T1000 (cell line): ENCODE measurements around the gene DSCAML1.

Experiments
- DNase-seq: peaks from one replicate; lab custom pipeline; 2025; ENCODE audit warnings: mixed read lengths; lab: John Stamatoyannopoulos, UW

The DSCAML1 gene

GRCh38 chr11:117724104-117724503 lies 72.9 kb downstream of the DSCAML1 start:
- DNase-seq: no peak

GRCh38 chr11:117723277-117724024 lies 73.6 kb downstream of the DSCAML1 start:
- DNase-seq: no peak

- no peak for DNase-seq
Measured at GRCh38 chr11:117722082-117722481, 74.9 kb downstream of the DSCAML1 start.

- no peak for DNase-seq
Measured at GRCh38 chr11:117720061-117720511, 76.9 kb downstream of the DSCAML1 start.

- no peak for DNase-seq
Measured at GRCh38 chr11:117719480-117719879, 77.5 kb downstream of the DSCAML1 start.

- DNase-seq: no peak
Measured at GRCh38 chr11:117717485-117718314, 79.3 kb downstream of the DSCAML1 start.

GRCh38 chr11:117716521-117717440 lies 80.2 kb downstream of the DSCAML1 start:
- no peak for DNase-seq

DNA sequence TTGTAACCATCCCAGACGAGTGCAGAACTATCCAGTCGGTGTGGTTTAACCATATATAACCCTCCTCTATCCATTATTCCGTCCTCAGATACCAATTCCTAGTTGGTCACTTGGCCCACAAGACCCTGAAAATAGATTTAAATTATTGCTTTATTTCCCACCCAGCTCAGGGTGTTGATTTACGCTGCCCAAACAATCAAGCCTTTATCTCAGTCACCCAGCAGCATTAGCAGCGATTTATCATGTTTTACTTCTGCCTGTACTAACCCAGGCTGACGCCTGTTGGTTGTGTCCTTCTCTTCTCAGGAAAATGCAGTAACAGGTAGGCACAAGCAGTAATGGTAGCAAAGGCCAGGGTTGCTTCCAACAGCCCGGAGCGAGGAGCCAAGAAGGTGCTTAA lies 81.2 kb downstream of the DSCAML1 start:
- DNase-seq: no peak

- no peak for DNase-seq
Measured at GRCh38 chr11:117713538-117713991, 83.5 kb downstream of the DSCAML1 start.

GRCh38 chr11:117712530-117712929 lies 84.5 kb downstream of the DSCAML1 start:
- DNase-seq: no peak

DNA sequence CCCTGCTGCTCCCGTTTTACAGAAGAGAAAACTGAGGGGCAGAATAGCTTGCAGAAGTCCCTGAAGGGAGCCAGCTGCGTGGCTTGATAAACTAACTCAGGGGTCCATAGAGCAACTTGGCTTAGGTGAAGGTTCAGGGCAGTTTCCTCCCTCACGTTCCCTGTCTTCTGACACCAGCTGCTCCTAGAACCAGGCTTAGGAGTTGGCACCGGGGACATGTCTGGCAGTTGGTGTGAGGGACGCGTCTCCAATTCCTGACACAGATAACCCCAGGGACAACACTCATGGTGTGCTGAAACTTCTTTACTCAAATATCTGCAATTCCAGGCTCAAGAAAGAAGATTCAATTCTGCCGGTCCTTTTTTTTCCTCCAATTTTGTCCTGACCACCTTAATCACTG lies 85.7 kb downstream of the DSCAML1 start:
- no peak for DNase-seq

DNA sequence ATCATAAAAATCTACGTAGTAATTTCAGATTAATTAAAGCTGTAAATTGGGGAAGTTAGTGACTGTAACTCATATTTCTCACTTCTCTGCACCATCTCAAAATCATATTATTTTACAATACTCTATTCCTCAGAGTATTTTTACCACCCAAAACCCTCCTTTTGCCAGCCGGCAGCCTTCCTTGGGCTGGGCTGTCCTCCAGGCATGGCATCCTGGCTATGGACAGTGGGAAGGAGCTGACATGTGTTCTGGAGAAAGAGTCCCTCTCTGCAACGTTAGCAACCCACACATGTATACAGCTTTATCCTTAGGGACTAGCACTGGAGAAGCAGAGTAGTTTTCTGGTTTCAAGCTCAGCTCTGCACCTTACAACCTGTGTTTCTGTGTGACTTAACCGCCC lies 86.8 kb downstream of the DSCAML1 start:
- no peak for DNase-seq

GRCh38 chr11:117706322-117706814 lies 90.6 kb downstream of the DSCAML1 start:
- no peak for DNase-seq

- no peak for DNase-seq
Measured at GRCh38 chr11:117705866-117706265, 91.2 kb downstream of the DSCAML1 start.

DNA sequence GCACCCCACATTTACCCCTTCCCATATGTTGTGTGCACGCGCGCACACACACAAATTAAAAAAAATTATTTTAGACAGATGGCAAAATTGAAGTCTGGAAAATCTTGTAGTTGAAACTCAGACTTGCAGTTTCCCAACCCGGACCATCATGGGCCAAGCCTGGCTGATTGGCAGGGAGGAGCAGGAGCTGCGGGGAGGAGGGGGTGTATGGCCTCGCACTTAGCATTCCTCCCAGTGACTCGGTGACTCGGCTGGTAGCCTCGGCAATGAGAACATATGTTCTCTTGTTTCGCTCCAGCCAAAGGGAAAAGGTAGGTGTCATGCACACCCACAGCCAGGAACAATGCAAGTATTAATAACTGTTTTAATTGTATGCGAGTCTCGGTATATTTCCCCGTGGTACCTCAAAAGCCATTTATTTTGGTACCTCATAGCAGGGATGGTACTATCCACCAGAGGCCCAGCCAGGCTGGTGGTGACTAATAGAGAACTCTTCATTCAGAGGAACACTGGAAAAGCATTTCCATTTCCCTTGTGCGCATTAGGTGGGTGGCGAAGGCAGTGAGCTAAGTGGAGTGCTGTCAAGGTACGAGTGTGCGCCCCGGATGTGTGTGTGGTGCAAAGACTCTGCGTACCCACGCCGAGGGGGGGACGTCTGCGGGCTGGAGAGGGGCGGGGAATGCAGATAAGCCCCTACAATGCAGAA lies 92.5 kb downstream of the DSCAML1 start:
- no peak for DNase-seq

DNA sequence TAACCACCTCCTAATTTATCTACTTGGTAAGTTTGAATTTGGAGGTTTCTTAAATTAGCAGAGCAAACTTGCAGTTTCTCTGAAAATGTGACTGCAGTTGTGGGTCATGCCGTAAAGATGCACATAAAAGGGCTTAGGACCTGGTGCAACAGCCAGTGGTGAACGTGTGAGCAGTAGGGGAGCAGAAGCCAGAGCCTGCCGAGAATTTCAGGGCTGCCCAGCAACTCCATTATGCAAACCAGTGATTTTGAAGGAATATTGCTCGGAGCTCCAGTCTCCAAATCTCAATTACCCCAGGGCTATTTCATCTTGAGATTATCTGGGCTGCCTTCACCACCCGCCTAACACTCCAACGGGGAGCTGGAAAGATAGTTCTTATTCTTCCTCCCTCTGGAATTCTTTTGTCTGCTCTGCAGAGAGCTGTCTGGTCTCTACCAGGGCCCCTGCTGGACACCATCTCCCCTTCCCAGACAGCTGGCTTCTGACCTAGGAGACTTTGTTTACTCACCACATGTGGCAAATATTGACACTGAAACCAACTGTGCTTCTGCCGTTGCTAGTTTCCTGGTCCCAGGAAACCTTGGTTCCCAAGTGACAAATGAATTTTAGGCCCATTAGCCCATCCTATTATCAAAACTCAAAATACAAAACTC lies 93.9 kb downstream of the DSCAML1 start:
- DNase-seq: no peak

DNA sequence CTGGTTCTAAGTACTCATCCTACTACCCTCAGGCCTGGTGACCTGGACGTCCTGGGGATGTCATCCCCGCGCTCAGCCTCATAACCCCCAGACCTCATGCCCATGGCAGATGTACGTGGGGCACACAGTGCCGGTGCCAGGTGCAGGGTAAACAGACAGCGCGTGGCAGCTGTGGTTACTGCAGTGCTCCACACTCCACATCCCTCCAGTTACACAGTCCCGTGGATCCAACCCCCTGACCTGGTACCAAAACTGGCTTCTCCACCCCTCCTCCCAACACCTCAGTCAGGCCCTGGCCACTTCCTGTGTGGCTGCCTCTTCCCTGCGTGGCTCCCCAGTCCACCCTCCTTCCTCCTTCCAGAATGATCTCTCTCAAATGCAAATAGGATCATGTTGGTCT lies 95.2 kb downstream of the DSCAML1 start:
- DNase-seq: no peak

- no peak for DNase-seq
Measured at GRCh38 chr11:117700551-117700950, 96.5 kb downstream of the DSCAML1 start.

DNA sequence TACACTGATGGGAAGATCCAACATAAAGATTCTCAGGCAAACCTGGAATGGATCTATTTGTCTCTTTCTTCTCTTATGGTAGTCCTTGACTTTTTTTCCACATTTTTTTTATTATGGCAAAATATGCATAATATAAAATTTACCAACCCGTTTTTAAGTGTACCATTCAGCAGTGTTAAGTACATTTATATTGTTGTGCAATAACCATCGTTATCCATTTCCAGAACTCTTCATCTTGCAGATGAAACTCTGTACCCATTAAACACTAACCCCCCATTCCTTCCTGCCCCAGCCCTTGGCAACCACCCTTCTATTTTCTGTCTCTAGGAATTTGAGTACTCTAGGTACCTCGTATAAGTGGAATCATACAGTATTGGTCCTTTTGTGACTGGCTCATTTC lies 99.7 kb downstream of the DSCAML1 start:
- no peak for DNase-seq

- no peak for DNase-seq
Measured at GRCh38 chr11:117696540-117696939, 100.5 kb downstream of the DSCAML1 start.

DNA sequence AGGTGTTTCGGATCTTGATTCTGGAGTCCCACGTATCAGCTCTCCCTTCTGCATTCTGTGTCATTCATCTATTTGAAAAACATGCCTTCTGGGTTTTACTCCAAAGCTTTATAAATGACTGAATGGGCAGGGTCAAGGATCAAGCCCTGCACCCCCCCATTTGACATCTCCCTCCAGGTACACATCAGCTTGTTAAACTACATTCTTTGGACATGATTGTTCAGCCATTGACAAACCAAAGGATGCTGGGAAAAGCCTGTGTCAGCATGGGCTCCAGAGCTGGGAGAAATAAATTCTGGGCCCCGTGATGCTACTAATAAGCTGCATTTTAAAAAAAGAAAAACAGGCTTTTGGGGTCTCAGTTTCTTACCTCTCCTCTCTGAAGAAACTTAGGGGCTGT lies 103.7 kb downstream of the DSCAML1 start:
- no peak for DNase-seq
